Measurements from ENCODE around the gene PLPPR5.

The PLPPR5 gene

GRCh38 chr1:98949166-98949565 lies 55.5 kb downstream of the PLPPR5 start:
- no peak for TF ChIP-seq CTCF (conservative IDR thresholded peaks at IDR 0.05; ENCODE audit: low read depth, low read length)
- DNase-seq (ENCODE audit: low read depth) = no peak
- no peak overlapping the region for H3K4me3 ChIP-seq (ENCODE audit: low read length)

GRCh38 chr1:98947071-98947470 lies 57.6 kb downstream of the PLPPR5 start:
- no peak for TF ChIP-seq CTCF (conservative IDR thresholded peaks at IDR 0.05; ENCODE audit: low read depth, low read length)
- H3K4me3 ChIP-seq (ENCODE audit: low read length) = no peak overlapping the region
- DNase-seq (ENCODE audit: low read depth) = no peak

- TF ChIP-seq CTCF (conservative IDR thresholded peaks at IDR 0.05; ENCODE audit: low read depth, low read length) = no peak
- no peak for DNase-seq (ENCODE audit: low read depth)
- H3K4me3 ChIP-seq (ENCODE audit: low read length) = no peak overlapping the region
Observed at GRCh38 chr1:98940722-98941079, 64.0 kb downstream of the PLPPR5 start.

- no peak overlapping the region for H3K4me3 ChIP-seq (ENCODE audit: low read length)
- no peak for DNase-seq (ENCODE audit: low read depth)
- no peak for TF ChIP-seq CTCF (conservative IDR thresholded peaks at IDR 0.05; ENCODE audit: low read depth, low read length)
Observed at GRCh38 chr1:98940069-98940721, 64.5 kb downstream of the PLPPR5 start.

DNA sequence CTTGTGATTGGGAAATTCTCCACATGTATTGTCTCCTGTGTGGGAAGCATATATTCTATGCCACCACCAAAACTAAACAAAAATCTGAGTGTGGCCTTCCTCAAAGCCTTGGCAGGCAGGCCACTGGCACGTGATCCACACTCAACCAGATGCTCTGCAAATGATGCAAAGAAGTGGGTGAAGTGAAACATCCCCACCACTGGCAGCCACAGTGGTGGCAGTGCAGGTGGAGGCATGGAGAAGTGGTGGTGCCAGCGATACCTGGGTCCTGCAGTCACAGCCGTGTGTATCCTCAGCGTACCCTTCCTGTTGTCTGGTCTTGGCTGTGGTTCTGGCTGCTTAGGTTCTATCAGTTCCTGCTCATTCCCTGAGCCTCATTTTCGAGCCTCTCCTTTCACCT lies 65.2 kb downstream of the PLPPR5 start:
- H3K4me3 ChIP-seq (ENCODE audit: low read length) = no peak overlapping the region
- no peak for DNase-seq (ENCODE audit: low read depth)
- no peak for TF ChIP-seq CTCF (conservative IDR thresholded peaks at IDR 0.05; ENCODE audit: low read depth, low read length)

DNA sequence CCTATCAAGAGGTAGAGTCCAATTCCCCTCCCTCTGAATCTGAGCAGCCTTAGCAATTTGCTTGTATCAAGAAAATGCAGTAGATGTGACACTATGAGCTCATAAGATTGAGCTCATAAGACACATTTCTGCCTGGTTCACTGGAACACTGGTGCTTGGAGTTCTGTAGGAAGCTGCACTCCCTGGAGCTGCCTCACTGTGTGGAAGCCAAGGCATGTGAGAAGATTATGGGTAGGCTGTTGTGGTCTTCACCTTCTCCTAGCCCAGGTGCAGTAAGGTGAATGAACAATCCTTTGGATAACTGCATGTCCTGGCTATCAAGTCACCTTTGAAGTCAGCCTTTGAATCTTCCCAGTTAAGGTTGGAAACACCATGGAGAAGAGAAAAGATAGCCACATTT lies 67.3 kb downstream of the PLPPR5 start:
- no peak overlapping the region for H3K4me3 ChIP-seq (ENCODE audit: low read length)
- no peak for TF ChIP-seq CTCF (conservative IDR thresholded peaks at IDR 0.05; ENCODE audit: low read depth, low read length)
- DNase-seq (ENCODE audit: low read depth) = no peak

GRCh38 chr1:98932184-98932583 lies 72.5 kb downstream of the PLPPR5 start:
- no peak for TF ChIP-seq CTCF (conservative IDR thresholded peaks at IDR 0.05; ENCODE audit: low read depth, low read length)
- H3K4me3 ChIP-seq (ENCODE audit: low read length) = no peak overlapping the region
- DNase-seq (ENCODE audit: low read depth) = no peak
